K562 (cell line): Measurements from ENCODE around the gene ZDHHC16. TPM values are rescaled to one million over a fixed set of nuclear protein-coding genes. Genes with fewer than 3 reads are reported as not detected.

Source experiments
- ATF1 ChIP-seq, 2 experiments: fragments of 450-650 bp in 1 of 2; IDR thresholded peaks; 2 replicates each; pipeline ENCODE4 v1.6.1; 2016; ENCODE audit warnings: missing compliant biosample characterization in 1 of 2, missing genetic modification characterization in 1 of 2
- BACH1 ChIP-seq: fragments of 200-800 bp; sonication (Bioruptor generic); IDR thresholded peaks from 2 replicates; pipeline ENCODE4 v1.6.1; 2016; ENCODE audit warnings: missing genetic modification characterization, missing compliant biosample characterization
- CBFB ChIP-seq: sonication (generic); formaldehyde crosslinking; IDR thresholded peaks from 2 replicates; pipeline ENCODE4 v1.4.0; 2020; ENCODE audit warnings: mild to moderate bottlenecking, missing genetic modification reagents
- CHAMP1 ChIP-seq: fragments of 450-650 bp; IDR thresholded peaks from 2 replicates; pipeline ENCODE4 v1.6.1; 2016; ENCODE audit warnings: mild to moderate bottlenecking
- HMBOX1 ChIP-seq: sonication (generic); IDR thresholded peaks from 2 replicates; pipeline ENCODE4 v1.6.1; 2016
- HMG20B ChIP-seq: fragments of 250-450 bp; sonication (Bioruptor Pico); IDR thresholded peaks from 2 replicates; pipeline ENCODE4 v1.5.0; 2021; ENCODE audit warnings: mild to moderate bottlenecking
- HMGXB4 ChIP-seq: sonication (generic); formaldehyde crosslinking; IDR thresholded peaks from 2 replicates; pipeline ENCODE4 v1.8.1; 2023; ENCODE audit warnings: mild to moderate bottlenecking, missing genetic modification reagents
- MCM3 ChIP-seq: fragments of 450-650 bp; IDR thresholded peaks from 2 replicates; pipeline ENCODE4 v1.6.1; 2016
- NBN ChIP-seq: fragments of 450-650 bp; IDR thresholded peaks from 2 replicates; pipeline ENCODE4 v1.6.1; 2016; ENCODE audit warnings: low read depth, mild to moderate bottlenecking
- NFE2L1 ChIP-seq: fragments of 450-650 bp; IDR thresholded peaks from 2 replicates; pipeline ENCODE4 v1.6.1; 2016; ENCODE audit warnings: missing genetic modification characterization, low read depth, mild to moderate bottlenecking, missing compliant biosample characterization, moderate library complexity, borderline replicate concordance
- RREB1 ChIP-seq: fragments of 250-450 bp; sonication (Bioruptor Pico); IDR thresholded peaks from 2 replicates; pipeline ENCODE4 v1.4.0; 2020
- ZBTB2 ChIP-seq: fragments of 450-650 bp; IDR thresholded peaks from 2 replicates; pipeline ENCODE4 v1.6.1; 2016; ENCODE audit warnings: antibody characterized with exemption
- ZNF253 ChIP-seq: fragments of 250-450 bp; sonication (Bioruptor Pico); conservative IDR thresholded peaks from 2 replicates; pipeline ENCODE4 v1.6.1; 2021; ENCODE audit warnings: mild to moderate bottlenecking
- ZNF589 ChIP-seq: fragments of 200-800 bp; sonication (Bioruptor generic); IDR thresholded peaks from 2 replicates; pipeline ENCODE4 v1.6.1; 2016; ENCODE audit warnings: low read depth, missing genetic modification characterization, missing compliant biosample characterization
- ZNF780A ChIP-seq: fragments of 250-450 bp; sonication (Bioruptor Pico); IDR thresholded peaks from 2 replicates; pipeline ENCODE4 v1.5.0; 2021; ENCODE audit warnings: mild to moderate bottlenecking
- polyA plus RNA-seq, 8 experiments: library from polyadenylated mRNA; depleted of rRNA in 4 of 8; stranded (reverse) in 5 of 8; unstranded in 3 of 8; fragments of >200 nt; fragmentation: Nextera tagmentation in 2 of 8; fragmentation: Illumina TruSeq in 1 of 8; extraction: Ambion mirVana in 2 of 8; extraction: Trizol in 1 of 8; gene quantifications; 2 replicates each; pipeline versions ENCODE4 v1.2.1 to v1.2.3, GENCODE V29; 2011 to 2014; ENCODE audit warnings: inconsistent platforms in 1 of 8, missing spikeins in 1 of 8
- total RNA-seq, 7 experiments: library from RNA; depleted of rRNA in 6 of 7; stranded (reverse); fragments of >200 nt in 6 of 7; fragmentation: Illumina TruSeq in 2 of 7; extraction: Trizol in 2 of 7; gene quantifications; 2 replicates each; pipeline versions ENCODE4 v1.2.1 to v1.2.3, GENCODE V29; 2011 to 2021; ENCODE audit warnings: low replicate concordance in 1 of 7

The ZDHHC16 gene
- total and polyA plus RNA-seq, 9 of the 15 experiments (the other 6 are each of a cell fraction or from before 2014, with no cell fraction given) = 12.5 to 33.8 (median 21.3) TPM

GRCh38 chr10:97425964-97426775 is 19.8 kb upstream of the ZDHHC16 start, which contains the start of gene PGAM1 (continued):
- TF ChIP-seq ZNF589 (CRISPR knock-in tag) (no peak), NBN (no peak), HMG20B (CRISPR knock-in tag) (no peak), RREB1 (peak; percentile 63; the same call in 1 of the 2 replicates), CHAMP1 (no peak), ATF1 (CRISPR knock-in tag; IDR thresholded peaks at IDR 0.05) (no peak), ATF1 (tag; IDR thresholded peaks at IDR 0.05) (peak; percentile 17; the same call in 1 of the 2 replicates), ZNF780A (no peak), HMBOX1 (no peak), HMGXB4 (CRISPR knock-in tag) (no peak), ZBTB2 (peak; percentile 97), ZNF253 (CRISPR knock-in tag) (no peak), MCM3 (no peak), BACH1 (no peak), CBFB (CRISPR knock-in tag) (no peak), NFE2L1 (tag) (no peak)
